HepG2 (cell line): Measurements from ENCODE around the gene CNKSR3. TPM values are rescaled to one million over a fixed set of nuclear protein-coding genes. Genes with fewer than 3 reads are reported as not detected.
A peak's percentile ranks its signal among the peaks of the same experiment; 100 is the strongest.

ENCODE experiments used
- AFF4 ChIP-seq: sonication (generic); formaldehyde crosslinking; IDR thresholded peaks from 2 replicates; pipeline ENCODE4 v1.4.0; 2020; ENCODE audit warnings: missing genetic modification reagents
- ARNT ChIP-seq: fragments of 450-650 bp; IDR thresholded peaks from 2 replicates; pipeline ENCODE4 v1.6.1; 2017
- ATF1 ChIP-seq: IDR thresholded peaks from 2 replicates; pipeline ENCODE4 v1.6.1; 2016; ENCODE audit warnings: mild to moderate bottlenecking, control low read depth
- CREBL2 ChIP-seq: sonication (generic); formaldehyde crosslinking; IDR thresholded peaks from 2 replicates; pipeline ENCODE4 v1.8.1; 2023; ENCODE audit warnings: missing genetic modification reagents, mild to moderate bottlenecking, borderline replicate concordance
- ELK4 ChIP-seq: sonication (generic); formaldehyde crosslinking; IDR thresholded peaks from 2 replicates; pipeline ENCODE4 v1.9.0; 2021; ENCODE audit warnings: missing genetic modification reagents, borderline replicate concordance
- EZH2 ChIP-seq: conservative IDR thresholded peaks from 2 replicates; pipeline ENCODE4 v1.6.1; 2012; ENCODE audit warnings: mild to moderate bottlenecking, low read depth, low read length, moderate library complexity
- GATA4 ChIP-seq: sonication (generic); IDR thresholded peaks from 2 replicates; pipeline ENCODE4 v1.6.1; 2016; ENCODE audit warnings: antibody characterized with exemption, low read depth, borderline replicate concordance
- HNRNPLL ChIP-seq: fragments of 200-400 bp; formaldehyde crosslinking; IDR thresholded peaks from 2 replicates; pipeline ENCODE4 v1.6.1; 2017; ENCODE audit warnings: mild to moderate bottlenecking, low read depth, low read length; ENCODE audit not compliant: poor library complexity, severe bottlenecking
- JARID2 ChIP-seq: sonication (generic); formaldehyde crosslinking; IDR thresholded peaks from 2 replicates; pipeline ENCODE4 v1.8.1; 2023; ENCODE audit warnings: missing genetic modification reagents, inconsistent platforms; ENCODE audit not compliant: insufficient replicate concordance
- KLF11 ChIP-seq: IDR thresholded peaks from 2 replicates; pipeline ENCODE4 v1.6.1; 2016; ENCODE audit warnings: missing compliant biosample characterization
- MAX ChIP-seq: IDR thresholded peaks from 2 replicates; pipeline ENCODE4 v1.6.1; 2012; ENCODE audit warnings: inconsistent platforms
- POLR2A ChIP-seq, 2 experiments: IDR thresholded peaks; 2 replicates each; pipeline ENCODE4 v1.6.1; 2011; ENCODE audit warnings: low read depth in 2 of 2, low read length in 2 of 2, mild to moderate bottlenecking in 1 of 2, moderate library complexity in 1 of 2; ENCODE audit not compliant: insufficient read depth in 1 of 2
- SMARCC2 ChIP-seq: fragments of 450-650 bp; IDR thresholded peaks from 2 replicates; pipeline ENCODE4 v1.6.1; 2017; ENCODE audit warnings: antibody characterized with exemption, mild to moderate bottlenecking
- THAP8 ChIP-seq: sonication (generic); formaldehyde crosslinking; IDR thresholded peaks from 2 replicates; pipeline ENCODE4 v1.5.1; 2020; ENCODE audit warnings: missing genetic modification reagents, mild to moderate bottlenecking, borderline replicate concordance
- TIGD3 ChIP-seq: sonication (generic); formaldehyde crosslinking; IDR thresholded peaks from 2 replicates; pipeline ENCODE4 v1.5.1; 2020; ENCODE audit warnings: mild to moderate bottlenecking, missing genetic modification reagents, borderline replicate concordance
- TRIM22 ChIP-seq: fragments of 450-650 bp; IDR thresholded peaks from 2 replicates; pipeline ENCODE4 v1.6.1; 2017
- ZNF264 ChIP-seq: sonication (generic); formaldehyde crosslinking; IDR thresholded peaks from 2 replicates; pipeline ENCODE4 v1.4.0; 2020; ENCODE audit warnings: missing genetic modification reagents
- ZNF572 ChIP-seq: sonication (generic); formaldehyde crosslinking; IDR thresholded peaks from 2 replicates; pipeline ENCODE4 v1.5.1; 2020; ENCODE audit warnings: mild to moderate bottlenecking, missing genetic modification reagents
- ZNF652 ChIP-seq: IDR thresholded peaks from 2 replicates; pipeline ENCODE4 v1.6.1; 2016; ENCODE audit warnings: low read depth, borderline replicate concordance
- ZNF737 ChIP-seq: sonication (generic); formaldehyde crosslinking; IDR thresholded peaks from 2 replicates; pipeline ENCODE4 v1.5.0; 2020; ENCODE audit warnings: missing genetic modification reagents, mild to moderate bottlenecking, borderline replicate concordance
- ZNF782 ChIP-seq: sonication (generic); formaldehyde crosslinking; IDR thresholded peaks from 2 replicates; pipeline ENCODE4 v1.4.0; 2020; ENCODE audit warnings: missing genetic modification reagents, mild to moderate bottlenecking, borderline replicate concordance
- ZSCAN12 ChIP-seq: sonication (generic); formaldehyde crosslinking; IDR thresholded peaks from 2 replicates; pipeline ENCODE4 v1.9.0; 2021; ENCODE audit warnings: mild to moderate bottlenecking, missing genetic modification reagents
- polyA plus RNA-seq, 8 experiments: library from polyadenylated mRNA; depleted of rRNA in 3 of 8; stranded (reverse) in 7 of 8; unstranded in 1 of 8; fragments of >200 nt; fragmentation: Illumina TruSeq in 4 of 8; extraction: Trizol in 4 of 8; gene quantifications; 2 replicates each; pipeline versions ENCODE4 v1.2.1 to v1.2.3, GENCODE V29; 2011 to 2016; ENCODE audit warnings: low read depth in 4 of 8, missing spikeins in 1 of 8, mixed read lengths in 1 of 8; ENCODE audit not compliant: insufficient read depth in 1 of 8
- total RNA-seq, 5 experiments: library from RNA; depleted of rRNA; stranded (reverse); fragments of >200 nt; fragmentation: Illumina TruSeq; extraction: Trizol; gene quantifications; 2 replicates each; pipeline ENCODE4 v1.2.3, GENCODE V29; 2016; ENCODE audit warnings: low read depth in 1 of 5

Gene CNKSR3
- total and polyA plus RNA-seq, 2 of the 13 experiments (the other 11 are each of a cell fraction or from before 2014, with no cell fraction given), result 9.2 to 38.6 TPM

- TF ChIP-seq GATA4 (no peak), ZNF652 (no peak), THAP8 (CRISPR knock-in tag) (no peak), TRIM22 (no peak), ZNF572 (CRISPR knock-in tag) (no peak), TIGD3 (no peak), HNRNPLL (no peak), CREBL2 (CRISPR knock-in tag) (peak; percentile 33; the same call in 1 of the 2 replicates), ZNF782 (no peak), EZH2 (no peak), ZSCAN12 (CRISPR knock-in tag) (peak; percentile 41; the same call in 1 of the 2 replicates), AFF4 (CRISPR knock-in tag) (0 out of 2 replicates have a peak, but pooled peaks have one; percentile 61), JARID2 (CRISPR knock-in tag) (no peak), POLR2A (IDR thresholded peaks at IDR 0.05; ENCODE audit: insufficient read depth in 1 of 2, low read depth in 2 of 2, low read length in 2 of 2) (no peak), SMARCC2 (no peak), ELK4 (no peak), KLF11 (peak; percentile 33; the same call in 1 of the 2 replicates), MAX (peak; percentile 45; the same call in 1 of the 2 replicates), ZNF737 (CRISPR knock-in tag) (0 out of 2 replicates have a peak, but pooled peaks have one; percentile 76), ZNF264 (CRISPR knock-in tag) (peak; percentile 67; the same call in 1 of the 2 replicates), ARNT (no peak), ATF1 (CRISPR knock-in tag) (no peak)
These were observed 903 bp downstream of the CNKSR3 start (continued) for GRCh38 chr6:154509421-154510143.
